Activated naive CD8-positive, alpha-beta T cell treated with anti-CD3 and anti-CD28 coated beads, Interleukin-2, amount 10 ng/mL, durations not matched to agents 7 days and 5 days (primary cell): ENCODE measurements around the gene DNAJB11. TPM values are rescaled to one million over a fixed set of nuclear protein-coding genes. Genes with fewer than 3 reads are reported as not detected.

ENCODE experiments used
- ATAC-seq: fragments of 150-1000 bp; cut with Tn5 transposase; one replicate; pipeline ENCODE4 v1.10.0; 2021; ENCODE audit warnings: low read depth, moderate library complexity
- POLR2A ChIA-PET: fragments of 350-600 bp; sonication (Branson Sonifier 250); formaldehyde crosslinking; loops from one replicate; lab custom pipeline; 2021; ENCODE audit warnings: antibody characterized with exemption; lab: Charles Lee
- DNase-seq: peaks from one replicate; pipeline ENCODE4 v3.0.0; 2021
- H3K27ac Mint-ChIP-seq: one replicate; pipeline ENCODE4 v1.8.0; 2022; ENCODE audit warnings: mild to moderate bottlenecking, mixed read lengths
- H3K27me3 Mint-ChIP-seq: one replicate; pipeline ENCODE4 v1.8.0; 2022; ENCODE audit warnings: mild to moderate bottlenecking, moderate library complexity, mixed read lengths
- H3K36me3 Mint-ChIP-seq: one replicate; pipeline ENCODE4 v1.8.0; 2021; ENCODE audit warnings: mild to moderate bottlenecking, mixed read lengths
- H3K4me1 Mint-ChIP-seq: one replicate; pipeline ENCODE4 v1.8.0; 2021; ENCODE audit warnings: mixed read lengths
- H3K4me3 Mint-ChIP-seq: one replicate; pipeline ENCODE4 v1.8.0; 2022; ENCODE audit warnings: mild to moderate bottlenecking, moderate library complexity, mixed read lengths
- H3K9me3 Mint-ChIP-seq: one replicate; pipeline ENCODE4 v1.8.0; 2021; ENCODE audit warnings: mixed read lengths
- total RNA-seq, 2 experiments: library from RNA; stranded (reverse); gene quantifications; one replicate each; pipeline ENCODE4 v1.2.3, GENCODE V29; 2021

DNAJB11 gene
- total RNA-seq, 2 experiments from 2014 or later: 37.0 to 41.2 TPM

DNA sequence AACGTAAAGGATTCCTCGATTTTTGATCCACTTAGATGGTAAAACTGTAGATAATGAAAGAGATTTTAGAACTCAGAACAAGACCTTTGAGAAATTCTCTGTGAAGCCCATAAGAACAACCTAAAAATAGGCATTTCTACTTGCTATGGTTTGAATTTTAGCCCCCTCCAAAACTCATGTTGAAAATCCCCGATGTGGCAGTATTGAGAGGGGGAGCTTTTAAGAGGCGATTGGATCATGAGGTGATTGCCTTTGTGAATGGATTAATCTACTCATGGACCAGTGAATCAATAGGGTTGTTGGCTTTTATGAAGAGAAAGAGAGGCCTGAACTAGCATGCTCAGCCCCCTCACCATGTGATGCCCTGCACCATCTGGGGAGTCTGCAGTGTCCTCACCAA is 22.2 kb downstream of the DNAJB11 start:
- no peaks in the 10 kb centered on the region for H3K9me3 Mint-ChIP-seq
- no peak overlapping the region for H3K27ac Mint-ChIP-seq
- H3K4me3 Mint-ChIP-seq: no peak overlapping the region
- POLR2A ChIA-PET: no interaction called here
- no peak for ATAC-seq
- peaks cover 18% of the 10 kb centered on the region for H3K4me1 Mint-ChIP-seq
- no peaks in the 10 kb centered on the region for H3K36me3 Mint-ChIP-seq
- DNase-seq: no peak
- no peaks in the 10 kb centered on the region for H3K27me3 Mint-ChIP-seq

DNA sequence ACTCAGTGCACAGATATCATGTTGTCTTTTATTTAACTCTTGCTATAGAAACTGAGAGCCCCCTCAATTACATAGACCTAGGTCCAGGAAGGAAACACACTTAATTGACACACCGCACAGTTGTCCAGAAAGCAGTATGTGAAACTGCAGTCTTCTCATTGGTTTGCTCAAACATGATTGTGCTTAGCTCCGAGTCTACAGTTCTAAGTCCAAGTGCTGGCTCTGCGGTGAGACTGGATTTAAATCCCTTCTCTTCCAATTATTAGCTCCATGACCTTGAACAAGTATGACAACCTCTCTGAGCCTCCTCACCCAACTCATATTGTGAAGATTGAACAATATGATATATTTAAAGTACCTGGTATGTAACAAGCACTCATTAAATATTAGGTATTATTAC is 23.3 kb downstream of the DNAJB11 start:
- Mint-ChIP-seq H3K27me3 (no peaks in the 10 kb centered on the region), H3K4me1 (peaks cover 11% of the 10 kb centered on the region), H3K4me3 (no peak overlapping the region), H3K27ac (no peak overlapping the region), H3K9me3 (no peaks in the 10 kb centered on the region), H3K36me3 (no peaks in the 10 kb centered on the region)
- POLR2A ChIA-PET: no interaction called here
- ATAC-seq (no peak), DNase-seq (no peak)

- DNase-seq: no peak
- Mint-ChIP-seq H3K4me3 (no peak overlapping the region), H3K36me3 (no peaks in the 10 kb centered on the region), H3K27ac (no peak overlapping the region), H3K27me3 (no peaks in the 10 kb centered on the region), H3K9me3 (no peaks in the 10 kb centered on the region), H3K4me1 (peaks cover 9% of the 10 kb centered on the region)
- no peak for ATAC-seq
- POLR2A ChIA-PET: no interaction called here
These were observed 24.1 kb downstream of the DNAJB11 start for GRCh38 chr3:186594591-186595113.

DNA sequence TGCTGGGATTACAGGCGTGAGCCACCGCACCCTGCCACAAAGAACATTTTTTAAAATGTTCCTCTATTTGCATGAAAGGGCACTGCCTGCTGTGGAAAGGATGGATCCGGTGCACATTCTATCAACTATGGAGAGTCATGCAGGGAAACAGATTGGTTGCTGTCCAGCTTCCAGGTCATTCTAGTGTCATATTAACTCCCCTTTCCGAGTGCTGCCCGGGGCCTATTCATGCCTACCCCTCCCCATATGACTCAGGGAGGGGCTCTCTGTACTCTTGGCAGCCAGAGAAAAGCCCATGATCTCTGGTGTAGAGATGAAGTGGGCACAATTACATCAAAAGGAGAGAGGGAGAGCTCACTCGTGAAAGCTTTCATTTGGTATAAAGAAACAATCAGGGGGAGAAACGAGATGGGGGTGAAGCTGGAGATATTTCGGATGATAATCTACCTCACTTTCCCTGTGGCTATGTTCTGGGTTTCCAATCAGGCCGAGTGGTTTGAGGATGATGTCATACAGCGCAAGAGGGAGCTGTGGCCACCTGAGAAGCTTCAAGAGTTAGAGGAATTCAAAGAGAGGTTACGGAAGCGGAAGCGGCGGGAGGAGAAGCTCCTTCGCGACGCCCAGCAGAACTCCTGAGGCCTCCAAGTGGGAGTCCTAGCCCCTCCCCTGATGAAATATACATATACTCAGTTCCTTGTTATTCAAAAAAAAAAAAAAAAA is 26.2 kb downstream of the DNAJB11 start:
- no peak overlapping the region for H3K4me3 Mint-ChIP-seq
- no peaks in the 10 kb centered on the region for H3K27me3 Mint-ChIP-seq
- peaks cover 1% of the 10 kb centered on the region for H3K4me1 Mint-ChIP-seq
- H3K27ac Mint-ChIP-seq: no peak overlapping the region
- H3K9me3 Mint-ChIP-seq: no peaks in the 10 kb centered on the region
- DNase-seq (no peak), ATAC-seq (no peak)
- no peaks in the 10 kb centered on the region for H3K36me3 Mint-ChIP-seq
- POLR2A ChIA-PET: no interaction called here

DNA sequence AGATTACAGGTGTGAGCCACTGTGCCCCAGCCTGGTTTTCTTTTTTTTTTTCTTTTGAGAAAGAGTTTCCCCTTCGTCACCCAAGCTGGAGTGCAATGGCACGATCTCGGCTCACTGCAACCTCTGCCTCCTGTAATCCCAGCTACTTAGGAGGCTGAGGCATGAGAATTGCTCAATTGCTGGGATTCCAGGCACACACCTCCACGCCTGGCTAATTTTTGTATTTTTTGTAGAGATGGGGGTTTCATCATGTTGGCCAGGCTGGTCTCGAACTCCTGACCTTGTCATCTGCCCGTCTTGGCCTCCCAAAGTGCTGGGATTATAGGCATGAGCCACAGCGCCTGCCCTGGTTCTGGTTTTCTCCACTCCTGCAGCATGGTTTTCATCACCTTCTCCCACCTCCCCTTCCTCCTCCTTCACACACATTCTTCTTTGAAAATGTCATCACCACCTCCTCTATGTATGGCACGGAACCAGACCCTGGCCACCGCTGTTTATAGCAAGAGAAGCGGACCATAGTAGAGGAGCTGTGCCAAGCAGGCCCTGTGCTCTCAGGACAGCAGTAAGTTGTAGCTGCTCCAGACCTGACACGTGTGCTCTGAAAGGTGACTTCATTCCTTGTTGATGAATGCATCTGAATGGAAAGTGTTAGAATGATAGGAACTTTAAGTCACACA is 27.7 kb downstream of the DNAJB11 start:
- POLR2A ChIA-PET: interaction anchor here (0.7 kb wide), 1 partner anchor 32 kb away, joined by 5 read pairs; no protein-coding TSS in a partner anchor

DNA sequence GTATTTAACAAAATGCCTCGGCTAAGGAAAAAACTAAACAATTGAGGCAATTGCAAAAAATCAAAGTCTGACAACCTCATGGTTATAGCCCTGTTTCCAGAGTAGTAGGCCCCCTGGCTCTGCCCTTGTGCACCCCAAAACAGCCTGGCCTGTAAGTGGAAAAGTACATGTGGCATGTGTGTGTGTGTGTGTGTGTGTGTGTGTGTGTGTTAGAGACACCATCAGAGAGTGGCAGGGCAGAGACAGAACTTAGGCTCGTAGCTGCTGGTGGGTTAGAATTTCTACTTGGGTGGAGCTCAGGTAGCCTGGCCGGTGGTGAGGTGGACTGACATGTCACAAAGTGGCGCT is 28.2 kb downstream of the DNAJB11 start:
- Mint-ChIP-seq H3K36me3 (no peaks in the 10 kb centered on the region), H3K9me3 (no peaks in the 10 kb centered on the region), H3K27ac (no peak overlapping the region), H3K27me3 (peaks cover 2% of the 10 kb centered on the region), H3K4me3 (no peak overlapping the region), H3K4me1 (peaks cover 1% of the 10 kb centered on the region)
- no peak for ATAC-seq
- DNase-seq: no peak
- POLR2A ChIA-PET: no interaction called here

More for the DNA sequence above, 27.7 kb downstream of the DNAJB11 start:
- no peaks in the 10 kb centered on the region for H3K9me3 Mint-ChIP-seq
- no peak overlapping the region for H3K4me3 Mint-ChIP-seq
- H3K27me3 Mint-ChIP-seq: peaks cover 2% of the 10 kb centered on the region
- DNase-seq (no peak), ATAC-seq (no peak)
- H3K27ac Mint-ChIP-seq: no peak overlapping the region
- no peaks in the 10 kb centered on the region for H3K36me3 Mint-ChIP-seq
- peaks cover 1% of the 10 kb centered on the region for H3K4me1 Mint-ChIP-seq

DNA sequence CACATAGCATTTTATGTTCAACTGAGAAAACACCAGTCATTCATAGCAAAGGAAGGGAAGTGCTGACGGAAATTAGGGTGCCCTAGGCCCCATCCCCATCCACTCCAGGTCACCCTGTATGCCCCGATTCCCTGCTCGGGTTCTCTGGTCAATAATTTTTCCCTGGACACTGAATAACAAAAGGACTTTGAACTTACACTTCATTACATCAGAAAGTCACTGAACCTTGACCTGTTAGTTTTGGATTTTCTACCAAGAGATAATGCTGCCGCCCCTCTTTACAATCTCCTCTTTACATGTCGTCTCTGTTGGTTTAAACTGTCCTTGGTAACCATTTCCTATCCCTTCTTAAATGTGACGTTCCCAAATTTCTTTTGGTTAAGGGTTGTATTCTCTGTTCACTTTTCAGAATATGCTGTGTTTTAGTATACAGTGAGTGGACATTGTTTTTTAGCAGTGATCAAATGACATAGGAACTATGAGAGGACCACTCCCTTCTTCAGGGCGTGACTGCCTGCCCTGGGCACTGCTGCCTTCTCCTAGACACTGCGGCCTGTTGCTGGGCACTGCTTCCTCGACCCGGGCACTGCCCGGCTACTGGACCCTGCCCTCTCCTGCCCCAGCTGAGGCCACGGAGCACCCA is 28.7 kb downstream of the DNAJB11 start:
- ATAC-seq (no peak), DNase-seq (no peak)
- POLR2A ChIA-PET: no interaction called here
- H3K27ac Mint-ChIP-seq: no peak overlapping the region
- H3K27me3 Mint-ChIP-seq: peaks cover 2% of the 10 kb centered on the region
- no peak overlapping the region for H3K4me3 Mint-ChIP-seq
- H3K9me3 Mint-ChIP-seq: no peaks in the 10 kb centered on the region
- H3K36me3 Mint-ChIP-seq: no peaks in the 10 kb centered on the region
- peaks cover 1% of the 10 kb centered on the region for H3K4me1 Mint-ChIP-seq

GRCh38 chr3:186599785-186600166 is 29.3 kb downstream of the DNAJB11 start:
- DNase-seq (no peak), ATAC-seq (no peak)
- POLR2A ChIA-PET: no interaction called here
- no peaks in the 10 kb centered on the region for H3K36me3 Mint-ChIP-seq
- no peak overlapping the region for H3K27ac Mint-ChIP-seq
- H3K4me1 Mint-ChIP-seq: peaks cover 1% of the 10 kb centered on the region
- no peak overlapping the region for H3K4me3 Mint-ChIP-seq
- no peaks in the 10 kb centered on the region for H3K9me3 Mint-ChIP-seq
- H3K27me3 Mint-ChIP-seq: peaks cover 2% of the 10 kb centered on the region

DNA sequence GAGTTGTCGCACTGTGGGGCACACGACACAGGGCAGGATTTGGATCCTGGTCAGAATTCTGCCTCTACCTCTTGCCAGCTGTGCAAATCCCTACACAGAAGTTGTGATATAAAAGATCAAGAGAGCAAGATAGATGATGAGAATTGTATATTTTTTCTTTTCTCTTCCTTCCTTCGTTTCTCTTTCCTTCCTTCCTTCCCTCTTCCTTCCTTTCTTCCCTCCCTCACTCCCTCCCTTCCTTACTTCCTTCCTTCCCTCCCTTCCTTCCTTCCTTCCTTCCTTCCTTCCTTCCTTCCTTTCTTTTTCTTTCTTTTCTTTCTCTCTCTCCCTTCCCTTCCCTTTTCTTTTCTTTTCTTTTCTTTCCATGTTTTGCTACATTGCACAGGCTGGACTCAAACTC is 30.4 kb downstream of the DNAJB11 start:
- no peak for DNase-seq
- Mint-ChIP-seq H3K4me3 (no peak overlapping the region), H3K9me3 (no peaks in the 10 kb centered on the region), H3K4me1 (peaks cover 1% of the 10 kb centered on the region), H3K36me3 (no peaks in the 10 kb centered on the region), H3K27me3 (peaks cover 7% of the 10 kb centered on the region), H3K27ac (no peak overlapping the region)
- no peak for ATAC-seq
- POLR2A ChIA-PET: no interaction called here

GRCh38 chr3:186603159-186603558 is 32.6 kb downstream of the DNAJB11 start:
- peaks cover 1% of the 10 kb centered on the region for H3K4me1 Mint-ChIP-seq
- no peak overlapping the region for H3K27ac Mint-ChIP-seq
- POLR2A ChIA-PET: no interaction called here
- no peaks in the 10 kb centered on the region for H3K9me3 Mint-ChIP-seq
- ATAC-seq (no peak), DNase-seq (no peak)
- H3K27me3 Mint-ChIP-seq: peaks cover 7% of the 10 kb centered on the region
- no peak overlapping the region for H3K4me3 Mint-ChIP-seq
- no peaks in the 10 kb centered on the region for H3K36me3 Mint-ChIP-seq

GRCh38 chr3:186605078-186605477 is 34.6 kb downstream of the DNAJB11 start:
- H3K4me1 Mint-ChIP-seq: peaks cover 1% of the 10 kb centered on the region
- H3K27me3 Mint-ChIP-seq: peaks cover 12% of the 10 kb centered on the region
- DNase-seq: no peak
- POLR2A ChIA-PET: no interaction called here
- H3K9me3 Mint-ChIP-seq: no peaks in the 10 kb centered on the region
- no peak overlapping the region for H3K4me3 Mint-ChIP-seq
- no peak for ATAC-seq
- no peaks in the 10 kb centered on the region for H3K36me3 Mint-ChIP-seq
- no peak overlapping the region for H3K27ac Mint-ChIP-seq

DNA sequence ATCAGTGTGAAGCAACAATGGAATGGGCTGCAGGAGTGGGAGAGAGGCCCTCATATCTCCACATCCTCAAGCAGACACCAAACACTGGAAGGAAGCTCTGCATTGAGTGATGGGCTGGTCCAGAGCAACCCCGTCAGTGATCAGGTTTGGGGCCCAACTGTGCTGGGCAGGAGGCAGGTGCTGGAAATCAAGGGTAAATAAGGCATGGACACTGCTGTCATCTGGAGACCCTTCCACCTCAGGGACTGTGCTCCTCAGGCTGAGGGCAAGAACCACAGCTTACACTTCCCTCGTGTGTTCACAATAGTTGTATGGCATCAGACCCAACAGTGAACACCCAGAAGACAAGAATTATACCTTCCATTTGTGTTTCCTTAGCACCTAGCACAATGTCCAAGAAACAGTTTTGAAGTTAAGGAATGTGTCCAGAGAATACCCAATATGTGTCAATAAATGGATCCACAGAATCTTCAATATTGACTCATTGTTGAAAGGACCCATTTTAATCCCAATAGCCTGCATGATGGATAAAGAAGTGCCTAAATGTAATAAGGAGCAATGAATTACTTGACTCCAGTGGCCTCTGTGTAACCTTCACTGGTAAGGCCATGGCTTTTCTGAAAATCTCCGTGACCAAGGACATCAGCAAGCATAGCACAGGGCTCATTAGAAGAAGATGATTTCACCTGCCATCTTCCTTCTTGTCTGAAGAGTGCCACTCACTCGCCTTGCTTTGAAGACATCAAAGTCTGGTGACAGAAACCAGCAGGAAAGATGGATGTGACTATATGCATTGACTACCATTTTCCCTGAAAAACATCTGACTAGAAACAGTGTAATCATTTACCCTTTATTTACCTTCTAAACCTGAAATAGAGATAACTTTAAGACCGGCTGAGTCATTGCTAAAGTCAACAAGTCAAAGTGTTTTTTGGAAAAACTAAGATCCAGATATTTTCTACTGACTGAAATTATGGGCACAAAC is 35.3 kb downstream of the DNAJB11 start:
- DNase-seq (no peak), ATAC-seq (no peak)
- Mint-ChIP-seq H3K4me1 (peaks cover 1% of the 10 kb centered on the region), H3K27ac (no peak overlapping the region), H3K27me3 (peaks cover 15% of the 10 kb centered on the region), H3K9me3 (no peaks in the 10 kb centered on the region), H3K4me3 (no peak overlapping the region), H3K36me3 (no peaks in the 10 kb centered on the region)
- POLR2A ChIA-PET: no interaction called here
